RCC 7860 (cell line): ENCODE data around the gene IL18BP.

Experiments used
- DNase-seq: peaks from one replicate; pipeline ENCODE4 v3.0.0-alpha.2; 2015; ENCODE audit warnings: low spot score
- FAIRE-seq: peaks from 2 replicates; lab custom pipeline; 2012; peaks lifted over from hg19 to GRCh38; lab: Jason Lieb, UNC

The IL18BP gene

GRCh38 chr11:72010529-72011233 is 12.0 kb downstream of the IL18BP start:
- no peak for FAIRE-seq

GRCh38 chr11:72012091-72012630 is 13.5 kb downstream of the IL18BP start:
- DNase-seq (no peak), FAIRE-seq (no peak)

More at GRCh38 chr11:72010529-72011233, 12.0 kb downstream of the IL18BP start:
- DNase-seq = no peak

- FAIRE-seq (no peak), DNase-seq (no peak)
Observed at GRCh38 chr11:72012897-72013721, 14.4 kb downstream of the IL18BP start.

- FAIRE-seq (no peak), DNase-seq (no peak)
Observed at GRCh38 chr11:72013765-72014711, 15.3 kb downstream of the IL18BP start.

GRCh38 chr11:72014761-72015320 is 16.1 kb downstream of the IL18BP start:
- DNase-seq = no peak
- FAIRE-seq = no peak

- no peak for FAIRE-seq
- DNase-seq = peak; percentile 27
Observed at GRCh38 chr11:72015511-72016061, 16.9 kb downstream of the IL18BP start.

GRCh38 chr11:72018171-72018570 is 19.5 kb downstream of the IL18BP start:
- FAIRE-seq (no peak), DNase-seq (no peak)

GRCh38 chr11:72023335-72023734 is 24.6 kb downstream of the IL18BP start:
- FAIRE-seq (no peak), DNase-seq (no peak)

GRCh38 chr11:72024069-72024754 is 25.5 kb downstream of the IL18BP start:
- DNase-seq = no peak
- no peak for FAIRE-seq

GRCh38 chr11:72026090-72026489 is 27.4 kb downstream of the IL18BP start:
- no peak for DNase-seq

GRCh38 chr11:72030472-72031045 is 31.9 kb downstream of the IL18BP start:
- DNase-seq (no peak), FAIRE-seq (no peak)

More at GRCh38 chr11:72026090-72026489, 27.4 kb downstream of the IL18BP start:
- FAIRE-seq = no peak

- no peak for DNase-seq
- no peak for FAIRE-seq
Observed at GRCh38 chr11:72036687-72037086, 38.0 kb downstream of the IL18BP start.

- DNase-seq (no peak), FAIRE-seq (no peak)
Observed at GRCh38 chr11:72037554-72038311, 39.0 kb downstream of the IL18BP start.

GRCh38 chr11:72038491-72038890 is 39.8 kb downstream of the IL18BP start:
- FAIRE-seq = no peak
- DNase-seq = no peak

GRCh38 chr11:72039031-72039855 is 40.5 kb downstream of the IL18BP start:
- DNase-seq = no peak
- FAIRE-seq = no peak

GRCh38 chr11:72039856-72040401 is 41.2 kb downstream of the IL18BP start:
- FAIRE-seq = no peak

More at GRCh38 chr11:72039856-72040401, 41.2 kb downstream of the IL18BP start:
- no peak for DNase-seq
